Activated T-cell treated with anti-CD3 and anti-CD28 coated beads, Interleukin-2, amount 50 U/mL, for 72 hours (primary cell): ENCODE results near the gene PRR5L. TPM values are rescaled to one million over a fixed set of nuclear protein-coding genes. Genes with fewer than 3 reads are reported as not detected.

Experiments
- ATAC-seq, 2 donors: fragments of 150-1000 bp; cut with Tn5 transposase; replicated peaks in 1 of 2; 2 replicates each; pipeline ENCODE4 v1.10.0; 2021; ENCODE audit warnings: moderate library complexity in 2 of 2, mild to moderate bottlenecking in 1 of 2
- DNase-seq, 2 donors: peaks; one replicate each; pipeline ENCODE4 v3.0.0; 2021 to 2022; ENCODE audit warnings: mixed read lengths in 1 of 2
- H3K27ac Mint-ChIP-seq: one replicate; pipeline ENCODE4 v1.8.0; 2022; ENCODE audit warnings: mild to moderate bottlenecking, moderate library complexity, mixed read lengths
- H3K27me3 Mint-ChIP-seq: one replicate; pipeline ENCODE4 v1.8.0; 2022; ENCODE audit warnings: low read depth, mixed read lengths
- H3K36me3 Mint-ChIP-seq, 2 donors: one replicate each; pipeline ENCODE4 v1.8.0; 2022; ENCODE audit warnings: mixed read lengths in 2 of 2, mild to moderate bottlenecking in 1 of 2; ENCODE audit not compliant: insufficient read depth in 2 of 2
- H3K4me1 Mint-ChIP-seq: one replicate; pipeline ENCODE4 v1.8.0; 2022; ENCODE audit warnings: low read depth, mixed read lengths
- H3K4me3 Mint-ChIP-seq, 2 donors: one replicate each; pipeline ENCODE4 v1.8.0; 2022; ENCODE audit warnings: mild to moderate bottlenecking in 2 of 2, mixed read lengths in 2 of 2, moderate library complexity in 2 of 2
- H3K9me3 Mint-ChIP-seq, 2 donors: one replicate each; pipeline ENCODE4 v1.8.0; 2022; ENCODE audit warnings: mixed read lengths in 2 of 2
- total RNA-seq, 2 donors: library from RNA; stranded (reverse); gene quantifications; one replicate each; pipeline ENCODE4 v1.2.3, GENCODE V29; 2022

The PRR5L gene
- total RNA-seq, 2 donors from 2014 or later = 14.2 to 14.6 TPM

DNA sequence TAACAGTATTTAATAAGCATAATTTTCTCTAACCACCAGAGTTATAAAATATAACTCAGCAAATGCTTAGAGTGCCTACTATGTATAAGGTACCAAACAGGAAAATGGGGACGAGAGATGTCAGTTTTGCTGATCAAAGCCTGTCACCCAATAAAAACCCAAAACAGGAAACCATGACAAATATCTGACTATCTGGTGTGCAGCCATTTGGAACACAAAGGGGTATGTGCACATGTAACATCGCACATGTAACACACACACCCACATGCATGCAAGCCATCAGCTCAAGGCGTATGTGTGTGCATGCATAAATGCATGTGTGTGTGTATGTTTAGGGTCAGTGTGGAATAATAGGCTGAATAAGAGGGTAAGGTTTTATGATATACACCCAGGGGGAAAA, 64.2 kb downstream of the PRR5L start:
- Mint-ChIP-seq H3K4me1 (peaks cover 64% of the 10 kb centered on the region), H3K4me3 (peak overlapping the region in 1 of 2 donors; percentile 63), H3K9me3 (no peaks in the 10 kb centered on the region), H3K36me3 (no peaks in the 10 kb centered on the region), H3K27ac (peak overlapping the region; percentile 87), H3K27me3 (peaks cover 49% of the 10 kb centered on the region)
- DNase-seq = no peak
- peak in 1 of 2 donors; percentile 23 for ATAC-seq

DNA sequence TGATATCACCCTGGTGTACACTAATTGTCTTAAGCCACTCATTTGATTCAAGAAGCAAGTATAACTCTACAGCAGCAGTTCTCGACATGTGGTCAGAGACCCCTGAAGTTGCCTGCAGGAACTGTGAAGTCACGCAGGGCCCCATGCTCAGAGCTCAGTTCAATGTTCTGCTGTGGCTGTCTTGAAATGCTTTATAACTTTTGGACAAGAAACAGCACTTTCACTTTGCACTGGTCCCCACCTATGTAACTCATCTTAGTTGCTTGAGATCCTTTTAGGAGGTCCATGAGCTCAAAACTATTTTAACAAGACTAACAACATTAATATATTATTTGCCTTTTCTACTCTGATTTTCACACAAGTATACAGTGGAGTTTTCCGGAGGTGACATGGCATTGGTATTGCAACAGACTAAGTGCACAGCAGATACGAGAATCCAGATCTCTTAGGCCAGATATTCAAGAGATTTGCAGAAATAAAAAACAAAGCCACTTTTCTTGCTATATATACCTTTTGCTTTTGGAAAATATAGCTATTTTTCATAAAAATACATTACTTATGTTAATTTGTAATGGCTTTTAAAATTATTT, 64.8 kb downstream of the PRR5L start:
- peak overlapping the region; percentile 54 to 63 for H3K4me3 Mint-ChIP-seq
- no peak for DNase-seq
- H3K36me3 Mint-ChIP-seq = no peaks in the 10 kb centered on the region
- H3K27me3 Mint-ChIP-seq = peaks cover 55% of the 10 kb centered on the region
- peaks cover 60% of the 10 kb centered on the region for H3K4me1 Mint-ChIP-seq
- H3K27ac Mint-ChIP-seq = no peak overlapping the region
- H3K9me3 Mint-ChIP-seq = no peaks in the 10 kb centered on the region
- ATAC-seq = peak in 1 of 2 donors; percentile 29

GRCh38 chr11:36361472-36361871, 65.4 kb downstream of the PRR5L start:
- DNase-seq (no peak), ATAC-seq (no peak)
- Mint-ChIP-seq H3K4me3 (peak overlapping the region; percentile 70 to 89), H3K36me3 (no peaks in the 10 kb centered on the region), H3K27me3 (peaks cover 58% of the 10 kb centered on the region), H3K4me1 (peaks cover 54% of the 10 kb centered on the region), H3K27ac (peak overlapping the region; percentile 81), H3K9me3 (no peaks in the 10 kb centered on the region)

- peaks cover 49% of the 10 kb centered on the region for H3K4me1 Mint-ChIP-seq
- no peaks in the 10 kb centered on the region for H3K9me3 Mint-ChIP-seq
- H3K4me3 Mint-ChIP-seq = peak overlapping the region; percentile 70 to 89
- peak overlapping the region; percentile 81 for H3K27ac Mint-ChIP-seq
- H3K27me3 Mint-ChIP-seq = peaks cover 58% of the 10 kb centered on the region
- DNase-seq = no peak
- no peak for ATAC-seq
- no peaks in the 10 kb centered on the region for H3K36me3 Mint-ChIP-seq
These were observed 65.9 kb downstream of the PRR5L start for GRCh38 chr11:36361901-36362391.

DNA sequence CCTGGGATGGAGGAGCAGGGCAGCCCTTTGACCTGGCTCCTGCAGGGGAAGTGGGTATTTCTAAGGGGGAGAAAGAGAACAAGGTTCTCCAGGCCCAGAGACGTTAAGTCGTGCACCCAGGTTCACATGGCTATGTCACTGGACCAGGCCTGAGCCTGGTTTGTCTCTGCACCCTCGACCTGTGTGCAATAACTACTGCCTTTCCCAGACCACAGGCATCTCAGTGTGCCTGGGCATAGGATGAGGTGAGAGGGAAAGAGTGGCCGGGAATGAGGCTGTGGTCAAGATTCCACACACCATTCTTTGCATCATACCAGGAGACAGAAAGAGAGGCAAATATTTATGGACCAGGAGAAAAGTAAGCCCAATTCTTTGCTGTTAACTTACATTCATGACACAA, 66.8 kb downstream of the PRR5L start:
- Mint-ChIP-seq H3K27me3 (peaks cover 55% of the 10 kb centered on the region), H3K4me1 (peaks cover 40% of the 10 kb centered on the region), H3K9me3 (no peaks in the 10 kb centered on the region), H3K4me3 (peak overlapping the region; percentile 6 to 89), H3K36me3 (no peaks in the 10 kb centered on the region), H3K27ac (no peak overlapping the region)
- DNase-seq = no peak
- ATAC-seq = no peak

GRCh38 chr11:36363361-36364268, 67.5 kb downstream of the PRR5L start:
- H3K9me3 Mint-ChIP-seq = no peaks in the 10 kb centered on the region
- peak overlapping the region in 1 of 2 donors; percentile 89 for H3K4me3 Mint-ChIP-seq
- no peaks in the 10 kb centered on the region for H3K36me3 Mint-ChIP-seq
- DNase-seq = no peak
- H3K27ac Mint-ChIP-seq = no peak overlapping the region
- H3K27me3 Mint-ChIP-seq = peaks cover 53% of the 10 kb centered on the region
- peaks cover 38% of the 10 kb centered on the region for H3K4me1 Mint-ChIP-seq
- no peak for ATAC-seq

DNA sequence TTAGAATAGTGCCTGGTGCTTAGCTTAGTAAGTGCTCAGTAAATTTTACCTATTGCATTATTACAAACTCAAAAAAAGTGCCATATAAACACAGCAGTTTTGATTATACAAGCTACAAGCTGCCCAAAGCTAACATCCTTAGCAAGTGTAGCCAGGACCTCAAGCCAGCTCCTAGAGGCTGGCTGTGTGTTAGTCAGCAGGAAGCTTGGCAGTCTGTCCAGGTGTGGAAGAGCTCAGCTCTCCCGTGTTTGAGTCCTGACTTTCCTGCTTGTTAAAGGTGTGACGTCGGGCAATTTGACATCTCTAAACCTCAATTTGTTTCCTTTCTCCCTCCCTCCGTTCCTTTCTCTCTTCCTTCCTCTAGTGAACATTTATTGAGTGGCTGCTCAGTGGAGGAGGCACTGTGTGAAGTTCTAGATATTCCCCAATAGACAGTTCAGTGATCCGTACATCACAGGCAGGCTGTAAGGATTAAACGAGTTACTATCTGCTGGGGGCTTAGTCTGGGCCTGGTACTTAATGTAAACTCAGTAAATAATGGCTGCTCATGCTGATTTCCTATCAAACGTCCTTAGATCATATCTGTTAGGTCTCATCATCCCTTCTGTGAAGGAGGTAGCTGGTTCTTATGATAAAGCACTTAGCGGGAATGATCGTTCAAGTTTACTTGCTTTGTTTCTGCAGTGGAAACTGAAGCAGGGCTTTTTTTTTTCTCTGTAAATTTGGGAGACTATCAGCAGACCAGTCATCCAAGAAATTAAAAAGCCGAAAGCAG, 68.7 kb downstream of the PRR5L start:
- peaks cover 50% of the 10 kb centered on the region for H3K27me3 Mint-ChIP-seq
- ATAC-seq (no peak), DNase-seq (no peak)
- H3K9me3 Mint-ChIP-seq = no peaks in the 10 kb centered on the region
- H3K27ac Mint-ChIP-seq = peak overlapping the region; percentile 29
- peaks cover 33% of the 10 kb centered on the region for H3K4me1 Mint-ChIP-seq
- H3K4me3 Mint-ChIP-seq = peak overlapping the region in 1 of 2 donors; percentile 21
- no peaks in the 10 kb centered on the region for H3K36me3 Mint-ChIP-seq

GRCh38 chr11:36365907-36366306, 69.8 kb downstream of the PRR5L start:
- H3K9me3 Mint-ChIP-seq = peaks cover 0 to 1% of the 10 kb centered on the region in 2 donors
- no peaks in the 10 kb centered on the region for H3K36me3 Mint-ChIP-seq
- ATAC-seq = no peak
- no peak overlapping the region for H3K27ac Mint-ChIP-seq
- no peak for DNase-seq
- H3K27me3 Mint-ChIP-seq = peaks cover 58% of the 10 kb centered on the region
- H3K4me3 Mint-ChIP-seq = no peak overlapping the region
- peaks cover 21% of the 10 kb centered on the region for H3K4me1 Mint-ChIP-seq

- ATAC-seq (no peak), DNase-seq (no peak)
- peaks cover 5% of the 10 kb centered on the region for H3K4me1 Mint-ChIP-seq
- no peak overlapping the region for H3K27ac Mint-ChIP-seq
- peaks cover 56% of the 10 kb centered on the region for H3K27me3 Mint-ChIP-seq
- H3K4me3 Mint-ChIP-seq = no peak overlapping the region
- H3K9me3 Mint-ChIP-seq = peaks cover 0 to 1% of the 10 kb centered on the region in 2 donors
- no peaks in the 10 kb centered on the region for H3K36me3 Mint-ChIP-seq
These were observed 72.0 kb downstream of the PRR5L start for GRCh38 chr11:36367806-36368680.

DNA sequence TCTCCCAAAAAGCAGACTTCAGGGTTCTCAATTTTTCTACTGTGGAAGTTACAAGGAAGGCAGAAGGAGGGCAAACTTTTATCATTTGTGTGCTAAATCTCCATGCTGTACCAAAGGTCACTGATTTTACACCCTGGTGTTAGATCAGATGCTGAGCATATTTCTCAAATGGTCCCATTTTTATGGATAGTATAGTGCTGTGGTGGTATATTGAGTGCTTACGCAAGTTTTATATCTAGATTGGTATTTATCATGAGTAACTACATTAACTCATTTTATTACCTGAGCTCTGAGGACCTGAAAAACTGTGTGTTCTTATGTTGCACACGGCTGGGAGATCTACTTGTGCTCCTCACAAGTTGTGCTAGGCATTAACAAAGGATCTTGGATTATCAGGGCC, 75.1 kb downstream of the PRR5L start:
- H3K27me3 Mint-ChIP-seq = peaks cover 65% of the 10 kb centered on the region
- no peak for ATAC-seq

DNA sequence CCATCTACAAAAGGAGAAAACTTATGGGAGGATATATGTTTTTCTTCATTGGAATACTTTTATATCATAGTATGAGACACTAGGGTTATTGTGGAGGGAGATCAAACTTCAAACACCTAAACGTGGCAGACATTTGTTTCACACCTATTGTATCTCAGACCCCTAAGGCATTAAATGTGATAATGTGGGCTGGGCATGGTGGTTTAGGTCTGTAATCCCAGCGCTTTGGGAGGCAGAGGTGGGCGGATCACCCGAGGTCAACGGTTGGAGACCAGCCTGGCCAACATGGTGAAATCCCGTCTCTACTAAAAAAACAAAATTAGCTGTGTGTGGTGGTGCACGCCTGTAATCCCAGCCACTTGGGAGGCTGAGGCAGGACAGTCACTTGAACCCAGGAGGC, 75.5 kb downstream of the PRR5L start:
- Mint-ChIP-seq H3K27me3 (peaks cover 65% of the 10 kb centered on the region), H3K36me3 (peaks cover 1 to 3% of the 10 kb centered on the region in 2 donors), H3K27ac (no peak overlapping the region), H3K4me3 (no peak overlapping the region), H3K4me1 (peaks cover 14% of the 10 kb centered on the region), H3K9me3 (peaks cover 0 to 1% of the 10 kb centered on the region in 2 donors)
- DNase-seq (no peak), ATAC-seq (no peak)

More for the DNA sequence above, 75.1 kb downstream of the PRR5L start:
- H3K27ac Mint-ChIP-seq = no peak overlapping the region
- H3K9me3 Mint-ChIP-seq = peaks cover 0 to 1% of the 10 kb centered on the region in 2 donors
- DNase-seq = no peak
- peaks cover 0 to 3% of the 10 kb centered on the region in 2 donors for H3K36me3 Mint-ChIP-seq
- no peak overlapping the region for H3K4me3 Mint-ChIP-seq
- H3K4me1 Mint-ChIP-seq = peaks cover 10% of the 10 kb centered on the region

DNA sequence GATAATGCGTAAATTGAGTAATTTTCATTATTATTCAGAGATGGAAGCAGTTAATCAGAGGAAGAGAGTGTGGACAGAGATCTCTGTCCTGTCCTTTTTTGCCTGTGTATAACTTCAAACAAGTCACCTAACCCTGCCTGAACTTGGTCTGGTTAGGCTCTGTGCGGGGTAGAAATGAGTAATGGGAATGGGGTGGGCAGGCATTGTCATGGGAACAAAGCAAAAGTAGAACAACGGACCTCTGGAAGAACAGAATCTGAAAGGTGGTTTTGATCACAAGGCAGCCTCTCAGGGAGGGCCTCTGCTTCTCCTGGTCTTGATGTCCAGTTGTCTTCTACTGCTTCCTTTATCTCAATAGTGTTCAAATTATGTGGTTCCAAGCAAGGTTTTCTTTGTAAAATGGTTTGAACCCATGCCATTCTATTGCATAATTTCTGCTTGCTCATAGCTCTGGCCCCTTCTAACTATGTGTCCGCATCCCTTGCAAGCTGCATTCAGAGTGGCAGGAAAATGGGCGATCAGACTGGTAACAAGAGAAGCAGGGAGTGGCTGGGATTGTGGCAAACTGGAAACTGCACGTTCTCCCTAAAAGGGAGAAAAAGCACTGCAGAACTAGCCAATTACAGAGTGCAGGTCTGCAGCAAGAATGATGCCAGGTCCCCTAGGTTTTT, 76.1 kb downstream of the PRR5L start:
- H3K4me1 Mint-ChIP-seq = peaks cover 16% of the 10 kb centered on the region
- peaks cover 63% of the 10 kb centered on the region for H3K27me3 Mint-ChIP-seq
- peaks cover 0 to 1% of the 10 kb centered on the region in 2 donors for H3K9me3 Mint-ChIP-seq
- peaks cover 4 to 5% of the 10 kb centered on the region in 2 donors for H3K36me3 Mint-ChIP-seq
- DNase-seq (no peak), ATAC-seq (no peak)
- H3K4me3 Mint-ChIP-seq = no peak overlapping the region
- H3K27ac Mint-ChIP-seq = no peak overlapping the region
